Daoy (cell line): ENCODE data around the gene BCAR1. TPM values are rescaled to one million over a fixed set of nuclear protein-coding genes. Genes with fewer than 3 reads are reported as not detected.
"Not testable (repeated sequence)": the region's sequence is repeated elsewhere in the genome, so short reads cannot be mapped to it uniquely, and the experiment has no call there.

Experiments used
- DNase-seq: peaks from one replicate; pipeline ENCODE4 v3.0.0-alpha.2; 2015; ENCODE audit warnings: low read depth
- total RNA-seq: library from RNA; depleted of rRNA; stranded (reverse); fragments of >200 nt; shearing (Covaris generic); gene quantifications from 2 replicates; pipeline ENCODE4 v1.2.3, GENCODE V29; 2014; rRNA removed

BCAR1 gene
- 39.1 and 43.3 TPM in 2 replicates for total RNA-seq

GRCh38 chr16:75251280-75252048 is at the start of gene BCAR1:
BCAR1 (minus strand) TSS chr16:75251624; CDS start chr16:75251482, 142 bp downstream.
- peak; percentile 93 for DNase-seq

- no peak for DNase-seq
Observed at GRCh38 chr16:75298267-75298666, 46.8 kb upstream of the BCAR1 start.

GRCh38 chr16:75296606-75297005 is 45.2 kb upstream of the BCAR1 start:
- DNase-seq = no peak

- DNase-seq = no peak
Observed at GRCh38 chr16:75294773-75295459, 43.5 kb upstream of the BCAR1 start.

GRCh38 chr16:75293772-75294171 is 42.3 kb upstream of the BCAR1 start:
- DNase-seq = no peak

- DNase-seq = no peak
Observed at GRCh38 chr16:75293173-75293572, 41.7 kb upstream of the BCAR1 start.

GRCh38 chr16:75292691-75293090 is 41.3 kb upstream of the BCAR1 start:
- no peak for DNase-seq

GRCh38 chr16:75289189-75289588 is 37.8 kb upstream of the BCAR1 start:
- DNase-seq = peak; percentile 66

- no peak for DNase-seq
Observed at GRCh38 chr16:75288596-75289120, 37.2 kb upstream of the BCAR1 start.

- DNase-seq = peak; percentile 59
Observed at GRCh38 chr16:75288181-75288580, 36.8 kb upstream of the BCAR1 start.

GRCh38 chr16:75287708-75288107 is 36.3 kb upstream of the BCAR1 start:
- no peak for DNase-seq

GRCh38 chr16:75286389-75286788 is 35.0 kb upstream of the BCAR1 start:
- DNase-seq = no peak

- no peak for DNase-seq
Observed at GRCh38 chr16:75282466-75283281, 31.2 kb upstream of the BCAR1 start.

GRCh38 chr16:75281826-75282225 is 30.4 kb upstream of the BCAR1 start:
- no peak for DNase-seq

- not testable (repeated sequence) for DNase-seq
Observed at GRCh38 chr16:75281009-75281408, 29.6 kb upstream of the BCAR1 start.

- DNase-seq = no peak
Observed at GRCh38 chr16:75280331-75280804, 28.9 kb upstream of the BCAR1 start.

- DNase-seq = no peak
Observed at GRCh38 chr16:75279305-75279704, 27.9 kb upstream of the BCAR1 start.

GRCh38 chr16:75273054-75273925 is 21.9 kb upstream of the BCAR1 start:
- DNase-seq = peak; percentile 47

GRCh38 chr16:75272629-75273028 is 21.2 kb upstream of the BCAR1 start:
- DNase-seq = not testable (repeated sequence)

GRCh38 chr16:75272097-75272551 is 20.7 kb upstream of the BCAR1 start:
- no peak for DNase-seq
